GM12873 (cell line): ENCODE results near the gene PLXNA4.

Experiments used
- CTCF ChIP-seq: IDR thresholded peaks from 2 replicates; pipeline ENCODE4 v1.5.1; 2012; ENCODE audit warnings: low read depth, mild to moderate bottlenecking, moderate library complexity, low read length, control low read depth; ENCODE audit not compliant: insufficient read depth; ENCODE audit errors: missing control alignments

The PLXNA4 gene

GRCh38 chr7:132353936-132354335 is 222.3 kb downstream of the PLXNA4 start:
- no peak for TF ChIP-seq CTCF

GRCh38 chr7:132352800-132353199 is 223.5 kb downstream of the PLXNA4 start:
- no peak for TF ChIP-seq CTCF

- TF ChIP-seq CTCF, result no peak
These were observed 224.2 kb downstream of the PLXNA4 start for GRCh38 chr7:132351954-132352499.

GRCh38 chr7:132350741-132351140 is 225.5 kb downstream of the PLXNA4 start:
- TF ChIP-seq CTCF, result no peak

- TF ChIP-seq CTCF, result no peak
These were observed 227.2 kb downstream of the PLXNA4 start for GRCh38 chr7:132349075-132349474.

GRCh38 chr7:132348341-132348740 is 227.9 kb downstream of the PLXNA4 start:
- TF ChIP-seq CTCF, result no peak

- TF ChIP-seq CTCF, result no peak
These were observed 228.4 kb downstream of the PLXNA4 start for GRCh38 chr7:132347858-132348257.

GRCh38 chr7:132347123-132347522 is 229.1 kb downstream of the PLXNA4 start:
- no peak for TF ChIP-seq CTCF
